GM12801 (cell line): Measurements from ENCODE around the gene PDIA5.

Source experiments
- CTCF ChIP-seq: IDR thresholded peaks from one replicate; pipeline ENCODE4 v1.5.1; 2011; ENCODE audit warnings: control low read depth; ENCODE audit not compliant: insufficient read length; ENCODE audit errors: extremely low read depth

The PDIA5 gene

GRCh38 chr3:123153125-123154019 is 86.5 kb downstream of the PDIA5 start:
- TF ChIP-seq CTCF: no peak

- no peak for TF ChIP-seq CTCF
Observed at GRCh38 chr3:123154020-123154985, 87.5 kb downstream of the PDIA5 start.

GRCh38 chr3:123155471-123156011 is 88.7 kb downstream of the PDIA5 start:
- no peak for TF ChIP-seq CTCF

- no peak for TF ChIP-seq CTCF
Observed at GRCh38 chr3:123156276-123156995, 89.6 kb downstream of the PDIA5 start.

GRCh38 chr3:123157209-123157597 is 90.4 kb downstream of the PDIA5 start:
- no peak for TF ChIP-seq CTCF

GRCh38 chr3:123157598-123158287 is 90.9 kb downstream of the PDIA5 start:
- TF ChIP-seq CTCF: no peak
